ENCODE results near the gene TTC23. TPM values are rescaled to one million over a fixed set of nuclear protein-coding genes. Genes with fewer than 3 reads are reported as not detected.

TTC23 gene
- polyA plus RNA-seq, 1 donor (not counting 4 experiments of a cell fraction or from before 2014, with no cell fraction given), result 6.7 TPM

DNA sequence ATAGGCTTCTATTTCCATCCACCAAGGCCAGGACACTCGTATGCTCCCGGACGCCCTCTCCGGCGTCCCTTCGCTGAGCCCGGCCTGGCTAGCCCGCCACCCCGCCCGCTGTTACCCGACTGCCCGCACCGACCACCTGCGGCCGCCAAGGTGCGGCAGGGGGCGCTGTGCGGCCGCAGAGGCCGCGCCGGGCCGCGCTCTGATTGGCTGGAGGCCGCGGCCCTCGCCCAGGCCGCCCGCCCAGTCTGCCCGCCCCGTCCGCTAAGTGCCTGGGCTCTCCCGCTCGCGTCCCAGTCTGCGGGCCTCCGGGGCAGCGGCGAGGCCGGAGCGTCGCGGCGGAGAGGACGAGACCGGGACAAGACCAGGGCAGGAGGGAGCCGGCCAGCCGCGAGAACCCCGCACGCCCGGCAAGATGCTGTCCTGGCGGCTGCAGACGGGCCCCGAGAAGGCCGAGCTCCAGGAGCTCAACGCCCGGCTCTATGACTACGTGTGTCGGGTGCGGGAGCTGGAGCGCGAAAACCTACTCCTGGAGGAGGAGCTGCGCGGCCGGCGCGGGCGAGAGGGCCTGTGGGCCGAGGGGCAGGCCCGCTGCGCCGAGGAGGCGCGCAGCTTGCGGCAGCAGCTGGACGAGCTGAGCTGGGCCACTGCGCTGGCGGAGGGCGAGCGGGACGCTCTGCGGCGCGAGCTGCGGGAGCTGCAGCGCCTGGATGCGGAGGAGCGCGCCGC, 144.4 kb downstream of the TTC23 start, which contains the start of gene SYNM:
Gene SYNM (plus strand): TSS at position 293 of the 726 bp plus-strand sequence. CDS start 120 bp downstream, at position 413.
- Histone ChIP-seq H3K9me1 (ENCODE audit: control insufficient read depth, extremely low read depth, insufficient read depth, low read length) (no peaks in the 10 kb centered on the region), H2AFZ (ENCODE audit: control insufficient read depth, low read length) (peak within 1 kb of the TSS; percentile 58), H3K4me3 (ENCODE audit: control insufficient read depth in 2 of 3, extremely low read depth in 1 of 3, insufficient read depth in 2 of 3, low read depth in 1 of 3, low read length in 3 of 3) (peak within 1 kb of the TSS; percentile 22 to 48 (median 34)), H3K27me3 (ENCODE audit: control insufficient read depth, extremely low read depth, insufficient read depth, low read length) (peaks cover 53% of the 10 kb centered on the region), H3K79me2 (ENCODE audit: control insufficient read depth, insufficient read depth, low read length) (no peaks in the 10 kb centered on the region), H3K27ac (ENCODE audit: control insufficient read depth, insufficient read depth, low read length) (no peak within 1 kb of the TSS), H4K20me1 (ENCODE audit: control insufficient read depth, extremely low read depth, insufficient read depth, low read length) (no peaks in the 10 kb centered on the region), H3K9me3 (ENCODE audit: control insufficient read depth, low read depth, low read length) (no peaks in the 10 kb centered on the region), H3K36me3 (ENCODE audit: control insufficient read depth in 2 of 2, extremely low read depth in 1 of 2, insufficient read depth in 2 of 2, low read length in 2 of 2) (no peaks in the 10 kb centered on the region), H3K9ac (ENCODE audit: control insufficient read depth, extremely low read depth, insufficient read depth, low read length) (no peak within 1 kb of the TSS), H3K4me1 (ENCODE audit: control insufficient read depth, extremely low read depth, insufficient read depth, low read length) (no peaks in the 10 kb centered on the region), H3K4me2 (ENCODE audit: control insufficient read depth, extremely low read depth, insufficient read depth, low read depth, low read length) (peak within 1 kb of the TSS; percentile 54)
- no peak for FAIRE-seq
- TF ChIP-seq CTCF (optimal IDR thresholded peaks at IDR 0.05 in 1 of 3, IDR thresholded peaks at IDR 0.05 in 1 of 3, conservative IDR thresholded peaks at IDR 0.05 in 1 of 3; ENCODE audit: extremely low read depth in 1 of 3, insufficient read depth in 2 of 3, low read length in 3 of 3) (peak in 2 of 3 experiments; percentile 52 to 79), EZH2 (IDR thresholded peaks at IDR 0.05; ENCODE audit: low read length) (no peak)
- dilution Hi-C loops (cut with MboI; ENCODE audit: extremely low pct_ligation_motif_present, low sequenced_read_pairs), result no loop called here
- DNase-seq (ENCODE audit: low read depth, low spot score), result no peak

- TF ChIP-seq EZH2 (IDR thresholded peaks at IDR 0.05; ENCODE audit: low read length), result no peak
- no peak for TF ChIP-seq CTCF (optimal IDR thresholded peaks at IDR 0.05 in 1 of 3, IDR thresholded peaks at IDR 0.05 in 1 of 3, conservative IDR thresholded peaks at IDR 0.05 in 1 of 3; ENCODE audit: extremely low read depth in 1 of 3, insufficient read depth in 2 of 3, low read length in 3 of 3)
- no peak overlapping the region for H3K4me3 ChIP-seq (ENCODE audit: control insufficient read depth in 2 of 3, extremely low read depth in 1 of 3, insufficient read depth in 2 of 3, low read depth in 1 of 3, low read length in 3 of 3)
- FAIRE-seq, result no peak
- H4K20me1 ChIP-seq (ENCODE audit: control insufficient read depth, extremely low read depth, insufficient read depth, low read length), result no peaks in the 10 kb centered on the region
- H3K9me1 ChIP-seq (ENCODE audit: control insufficient read depth, extremely low read depth, insufficient read depth, low read length), result no peaks in the 10 kb centered on the region
- no peak overlapping the region for H3K27ac ChIP-seq (ENCODE audit: control insufficient read depth, insufficient read depth, low read length)
- no peak overlapping the region for H3K4me2 ChIP-seq (ENCODE audit: control insufficient read depth, extremely low read depth, insufficient read depth, low read depth, low read length)
- no peaks in the 10 kb centered on the region for H3K79me2 ChIP-seq (ENCODE audit: control insufficient read depth, insufficient read depth, low read length)
- no peaks in the 10 kb centered on the region for H3K36me3 ChIP-seq (ENCODE audit: control insufficient read depth in 2 of 2, extremely low read depth in 1 of 2, insufficient read depth in 2 of 2, low read length in 2 of 2)
- no peaks in the 10 kb centered on the region for H3K4me1 ChIP-seq (ENCODE audit: control insufficient read depth, extremely low read depth, insufficient read depth, low read length)
- dilution Hi-C loops (cut with MboI; ENCODE audit: extremely low pct_ligation_motif_present, low sequenced_read_pairs), result no loop called here
- H2AFZ ChIP-seq (ENCODE audit: control insufficient read depth, low read length), result no peak overlapping the region
- DNase-seq (ENCODE audit: low read depth, low spot score), result no peak
- no peaks in the 10 kb centered on the region for H3K9me3 ChIP-seq (ENCODE audit: control insufficient read depth, low read depth, low read length)
- peaks cover 64% of the 10 kb centered on the region for H3K27me3 ChIP-seq (ENCODE audit: control insufficient read depth, extremely low read depth, insufficient read depth, low read length)
- H3K9ac ChIP-seq (ENCODE audit: control insufficient read depth, extremely low read depth, insufficient read depth, low read length), result no peak overlapping the region
These were observed 146.1 kb downstream of the TTC23 start for GRCh38 chr15:99103279-99103678.
